ENCODE results near the gene NKD1.

Gene NKD1

DNA sequence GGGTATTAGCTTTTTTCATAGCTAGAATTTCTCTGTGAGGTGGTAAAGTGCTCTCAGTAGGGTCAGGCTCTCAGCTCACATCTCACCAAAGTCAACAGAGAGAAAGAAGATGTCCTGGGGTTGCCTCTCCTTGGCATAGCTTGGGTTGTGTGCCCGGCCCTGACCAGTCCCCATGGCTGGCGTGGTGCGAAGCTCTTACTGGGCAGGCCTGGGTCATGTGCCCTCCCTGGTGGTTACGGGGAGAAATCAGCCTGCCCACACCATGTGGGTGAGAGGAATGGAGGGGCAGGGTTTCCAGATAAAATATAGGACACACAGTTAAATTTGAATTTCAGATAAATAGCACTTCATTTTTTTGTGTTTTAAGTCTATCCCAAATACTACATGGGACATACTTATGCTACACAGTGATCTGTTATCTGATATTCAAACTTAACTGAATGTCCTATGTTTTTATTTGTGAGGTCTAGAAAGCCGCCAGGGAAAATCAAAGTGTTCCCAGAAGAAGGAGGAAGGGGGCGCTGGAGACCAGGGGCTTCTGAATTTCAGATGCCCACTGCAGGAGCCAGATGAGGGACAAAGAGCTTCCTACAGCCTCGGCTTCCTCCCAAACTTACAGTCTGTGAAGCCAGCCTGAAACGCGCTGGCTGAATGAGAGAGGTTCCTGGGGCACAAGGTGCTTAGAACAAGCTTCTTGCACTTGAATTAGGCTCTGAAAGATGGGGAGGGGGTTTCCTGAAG lies 45.4 kb downstream of the NKD1 start:
- no peaks in the 10 kb centered on the region for H3K36me3 ChIP-seq (ENCODE audit: control insufficient read depth, insufficient read depth, low read length)

DNA sequence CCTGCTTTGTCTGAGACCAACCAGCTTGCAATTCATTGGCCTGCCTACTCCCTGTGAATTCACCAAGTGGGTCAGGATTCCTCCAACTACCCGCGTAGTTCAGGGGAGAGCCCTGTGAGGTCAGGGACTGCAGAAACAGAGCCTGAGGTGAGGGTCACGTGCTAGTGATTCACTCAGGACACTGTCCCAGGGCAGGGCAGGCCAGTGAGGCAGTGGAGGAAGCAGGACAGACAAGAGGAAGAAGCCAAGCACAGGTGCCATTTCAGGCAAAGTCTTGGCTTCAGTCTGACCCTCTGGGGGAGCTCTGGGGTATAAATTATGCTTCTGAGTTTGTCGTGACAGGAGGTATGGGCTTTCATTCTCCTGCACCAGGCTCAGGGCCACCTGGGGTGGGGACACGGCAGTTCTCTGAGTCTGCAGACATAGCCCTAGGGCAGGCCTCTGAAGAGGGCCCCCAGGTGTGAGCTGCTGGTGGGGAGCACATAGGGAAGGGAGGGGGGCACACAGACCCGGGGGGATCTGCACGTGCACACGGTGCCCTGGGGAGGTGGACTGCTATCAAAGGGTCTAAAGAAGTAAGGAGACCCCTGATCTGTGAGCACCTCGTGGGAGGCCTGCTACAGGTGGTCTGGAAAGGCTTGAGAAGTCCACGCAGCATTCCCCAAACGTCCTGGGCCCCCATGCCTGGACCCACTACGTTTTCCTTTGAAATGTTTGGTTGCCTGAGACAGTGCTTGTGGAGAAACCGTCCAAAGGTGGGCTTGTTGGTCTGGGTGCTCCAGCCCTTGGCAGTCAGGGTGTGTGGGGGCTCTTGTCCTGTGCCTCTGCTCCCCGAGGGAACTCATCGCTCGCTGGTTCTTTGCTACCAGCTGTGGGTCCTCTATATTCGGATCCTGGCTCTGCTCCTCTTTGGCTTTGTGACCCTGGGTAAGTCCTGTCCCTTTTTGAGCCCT lies 46.4 kb downstream of the NKD1 start:
- no peaks in the 10 kb centered on the region for H3K27me3 ChIP-seq (ENCODE audit: control insufficient read depth, insufficient read depth, low read length)
- H3K36me3 ChIP-seq (ENCODE audit: control insufficient read depth, insufficient read depth, low read length): no peaks in the 10 kb centered on the region
- no peak overlapping the region for H3K4me3 ChIP-seq (ENCODE audit: low read depth, low read length)
- no peaks in the 10 kb centered on the region for H3K9me3 ChIP-seq (ENCODE audit: control insufficient read depth, insufficient read depth, low read length)
- H3K4me1 ChIP-seq (ENCODE audit: control insufficient read depth, insufficient read depth, low read length): no peaks in the 10 kb centered on the region
- H3K9ac ChIP-seq (ENCODE audit: low read depth, low read length): no peak overlapping the region

More for the DNA sequence above, 45.4 kb downstream of the NKD1 start:
- no peaks in the 10 kb centered on the region for H3K4me1 ChIP-seq (ENCODE audit: control insufficient read depth, insufficient read depth, low read length)
- H3K9ac ChIP-seq (ENCODE audit: low read depth, low read length): no peak overlapping the region
- no peak overlapping the region for H3K4me3 ChIP-seq (ENCODE audit: low read depth, low read length)
- H3K9me3 ChIP-seq (ENCODE audit: control insufficient read depth, insufficient read depth, low read length): no peaks in the 10 kb centered on the region
- H3K27me3 ChIP-seq (ENCODE audit: control insufficient read depth, insufficient read depth, low read length): no peaks in the 10 kb centered on the region

GRCh38 chr16:50595859-50596258 lies 47.7 kb downstream of the NKD1 start:
- Histone ChIP-seq H3K9me3 (ENCODE audit: control insufficient read depth, insufficient read depth, low read length) (no peaks in the 10 kb centered on the region), H3K36me3 (ENCODE audit: control insufficient read depth, insufficient read depth, low read length) (no peaks in the 10 kb centered on the region), H3K27me3 (ENCODE audit: control insufficient read depth, insufficient read depth, low read length) (no peaks in the 10 kb centered on the region), H3K4me1 (ENCODE audit: control insufficient read depth, insufficient read depth, low read length) (no peaks in the 10 kb centered on the region), H3K4me3 (ENCODE audit: low read depth, low read length) (no peak overlapping the region), H3K9ac (ENCODE audit: low read depth, low read length) (no peak overlapping the region)

GRCh38 chr16:50596762-50597450 lies 48.7 kb downstream of the NKD1 start:
- no peaks in the 10 kb centered on the region for H3K4me1 ChIP-seq (ENCODE audit: control insufficient read depth, insufficient read depth, low read length)
- no peaks in the 10 kb centered on the region for H3K27me3 ChIP-seq (ENCODE audit: control insufficient read depth, insufficient read depth, low read length)
- no peaks in the 10 kb centered on the region for H3K36me3 ChIP-seq (ENCODE audit: control insufficient read depth, insufficient read depth, low read length)
- H3K4me3 ChIP-seq (ENCODE audit: low read depth, low read length): no peak overlapping the region
- H3K9me3 ChIP-seq (ENCODE audit: control insufficient read depth, insufficient read depth, low read length): no peaks in the 10 kb centered on the region
- no peak overlapping the region for H3K9ac ChIP-seq (ENCODE audit: low read depth, low read length)

DNA sequence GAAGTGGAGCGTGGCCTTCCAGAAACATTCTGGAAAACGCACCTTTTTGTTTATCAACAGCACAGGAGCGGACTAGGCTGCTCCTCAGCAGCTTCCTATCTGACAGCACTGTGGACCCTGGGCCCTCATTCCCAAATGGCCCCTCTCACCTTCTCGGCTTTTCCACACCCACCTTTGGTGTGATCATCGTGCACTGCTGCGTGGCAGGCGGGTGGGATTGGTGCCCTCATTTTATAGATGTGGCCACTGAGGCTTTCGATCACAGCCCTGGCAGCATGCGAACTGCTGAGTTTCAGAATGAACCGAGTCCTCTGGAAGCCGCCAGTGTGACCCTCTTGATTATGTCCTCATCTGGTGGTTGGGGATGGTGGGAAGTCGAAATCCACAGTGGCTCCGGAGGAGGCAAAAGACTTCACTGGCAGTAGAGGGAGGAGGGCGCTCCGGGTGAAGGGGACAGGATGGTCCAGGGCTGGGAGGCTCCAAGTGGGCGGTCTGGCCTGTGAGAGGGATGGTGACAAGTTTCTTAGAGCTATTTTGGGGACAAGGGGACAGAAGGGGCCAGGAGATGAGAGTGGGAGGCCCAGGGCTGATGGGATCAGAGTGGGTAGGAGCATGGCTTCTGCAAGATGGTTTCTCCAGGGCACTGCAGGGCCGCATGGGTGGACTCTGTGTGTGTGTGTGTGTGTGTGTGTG lies 49.5 kb downstream of the NKD1 start:
- Histone ChIP-seq H3K9ac (ENCODE audit: low read depth, low read length) (no peak overlapping the region), H3K4me1 (ENCODE audit: control insufficient read depth, insufficient read depth, low read length) (no peaks in the 10 kb centered on the region), H3K27me3 (ENCODE audit: control insufficient read depth, insufficient read depth, low read length) (no peaks in the 10 kb centered on the region), H3K4me3 (ENCODE audit: low read depth, low read length) (no peak overlapping the region), H3K36me3 (ENCODE audit: control insufficient read depth, insufficient read depth, low read length) (no peaks in the 10 kb centered on the region), H3K9me3 (ENCODE audit: control insufficient read depth, insufficient read depth, low read length) (no peaks in the 10 kb centered on the region)

DNA sequence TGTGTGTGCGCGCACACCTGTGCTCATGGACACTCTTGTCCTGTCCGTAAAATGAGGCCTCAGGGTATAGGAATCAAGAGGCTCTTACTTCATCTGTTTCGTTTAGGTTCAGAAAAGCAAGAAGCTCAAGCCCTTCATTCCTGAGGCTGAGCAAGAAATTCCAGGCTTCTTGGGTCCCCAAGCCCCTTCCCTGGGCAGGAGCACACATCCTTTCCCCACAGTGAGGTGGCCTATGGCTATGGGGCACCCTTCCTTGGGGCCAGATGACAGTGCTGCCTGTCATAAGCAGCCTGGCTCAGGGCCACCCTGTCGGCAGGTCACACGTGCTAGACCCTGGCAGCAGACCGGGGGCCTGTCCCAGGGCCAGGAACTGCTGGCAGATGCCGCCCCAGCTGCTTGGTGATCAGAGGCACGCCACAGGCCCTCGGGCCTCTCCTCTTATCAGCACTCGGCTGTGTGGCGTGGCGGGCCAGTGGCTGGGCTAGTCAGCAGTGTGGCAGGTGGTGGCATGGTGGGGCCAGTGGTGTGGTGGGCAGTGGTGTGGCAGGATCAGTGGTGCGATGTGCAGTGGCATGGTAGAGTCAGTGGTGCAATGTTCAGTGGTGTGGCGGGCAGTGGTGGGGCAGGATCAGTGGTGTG lies 50.2 kb downstream of the NKD1 start:
- Histone ChIP-seq H3K4me3 (ENCODE audit: low read depth, low read length) (no peak overlapping the region), H3K9ac (ENCODE audit: low read depth, low read length) (no peak overlapping the region), H3K4me1 (ENCODE audit: control insufficient read depth, insufficient read depth, low read length) (no peaks in the 10 kb centered on the region), H3K27me3 (ENCODE audit: control insufficient read depth, insufficient read depth, low read length) (no peaks in the 10 kb centered on the region), H3K36me3 (ENCODE audit: control insufficient read depth, insufficient read depth, low read length) (no peaks in the 10 kb centered on the region), H3K9me3 (ENCODE audit: control insufficient read depth, insufficient read depth, low read length) (no peaks in the 10 kb centered on the region)

DNA sequence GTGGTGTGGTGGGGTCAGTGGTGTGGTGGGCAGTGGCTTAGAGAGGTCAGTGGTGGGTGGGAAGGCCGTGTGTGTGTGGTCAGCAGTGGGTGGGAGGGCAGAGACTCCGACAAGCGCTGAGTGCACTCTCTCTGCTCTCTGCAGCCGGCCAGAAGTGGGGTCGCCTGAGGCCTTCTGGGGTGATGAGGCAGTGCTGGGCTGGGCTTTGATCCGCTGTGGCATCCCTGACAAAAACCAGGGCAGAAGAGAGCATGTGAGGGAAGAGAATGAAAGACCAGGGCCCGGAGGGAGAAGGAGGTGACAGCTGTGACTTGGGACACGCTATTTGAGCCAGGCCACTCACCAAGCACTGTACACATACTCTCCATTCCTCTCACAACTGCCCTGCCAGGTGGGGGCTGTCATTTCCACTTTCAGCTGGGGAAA lies 50.8 kb downstream of the NKD1 start:
- H3K4me1 ChIP-seq (ENCODE audit: control insufficient read depth, insufficient read depth, low read length): no peaks in the 10 kb centered on the region
- no peak overlapping the region for H3K4me3 ChIP-seq (ENCODE audit: low read depth, low read length)
- H3K36me3 ChIP-seq (ENCODE audit: control insufficient read depth, insufficient read depth, low read length): no peaks in the 10 kb centered on the region
- H3K9me3 ChIP-seq (ENCODE audit: control insufficient read depth, insufficient read depth, low read length): no peaks in the 10 kb centered on the region
- H3K9ac ChIP-seq (ENCODE audit: low read depth, low read length): no peak overlapping the region
- no peaks in the 10 kb centered on the region for H3K27me3 ChIP-seq (ENCODE audit: control insufficient read depth, insufficient read depth, low read length)

DNA sequence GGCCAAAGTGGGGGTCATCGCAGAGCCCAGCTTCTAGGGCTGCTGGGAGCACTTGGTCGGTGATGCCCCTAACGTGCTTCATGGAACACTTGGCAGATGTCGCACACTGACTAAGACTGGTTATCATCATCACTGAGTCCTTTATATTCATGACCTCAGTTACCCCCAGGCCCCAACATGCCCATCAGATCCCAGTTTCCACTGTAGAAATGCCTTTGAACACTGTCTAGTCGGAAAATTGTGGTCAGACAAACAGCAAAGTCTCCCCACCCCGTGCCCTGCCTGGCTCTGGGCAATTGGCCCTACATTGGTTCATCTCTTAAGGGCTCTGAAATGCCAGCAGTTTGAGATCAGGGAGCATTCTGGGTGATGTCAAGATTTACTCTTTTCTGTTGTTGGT lies 51.3 kb downstream of the NKD1 start:
- H3K36me3 ChIP-seq (ENCODE audit: control insufficient read depth, insufficient read depth, low read length): no peaks in the 10 kb centered on the region
- H3K4me3 ChIP-seq (ENCODE audit: low read depth, low read length): no peak overlapping the region
- H3K9me3 ChIP-seq (ENCODE audit: control insufficient read depth, insufficient read depth, low read length): no peaks in the 10 kb centered on the region
- no peaks in the 10 kb centered on the region for H3K4me1 ChIP-seq (ENCODE audit: control insufficient read depth, insufficient read depth, low read length)
- H3K27me3 ChIP-seq (ENCODE audit: control insufficient read depth, insufficient read depth, low read length): no peaks in the 10 kb centered on the region
- no peak overlapping the region for H3K9ac ChIP-seq (ENCODE audit: low read depth, low read length)

- Histone ChIP-seq H3K4me3 (ENCODE audit: low read depth, low read length) (no peak overlapping the region), H3K4me1 (ENCODE audit: control insufficient read depth, insufficient read depth, low read length) (no peaks in the 10 kb centered on the region), H3K36me3 (ENCODE audit: control insufficient read depth, insufficient read depth, low read length) (no peaks in the 10 kb centered on the region), H3K9ac (ENCODE audit: low read depth, low read length) (no peak overlapping the region), H3K27me3 (ENCODE audit: control insufficient read depth, insufficient read depth, low read length) (no peaks in the 10 kb centered on the region), H3K9me3 (ENCODE audit: control insufficient read depth, insufficient read depth, low read length) (no peaks in the 10 kb centered on the region)
Measured at GRCh38 chr16:50600582-50601283, 52.5 kb downstream of the NKD1 start.

DNA sequence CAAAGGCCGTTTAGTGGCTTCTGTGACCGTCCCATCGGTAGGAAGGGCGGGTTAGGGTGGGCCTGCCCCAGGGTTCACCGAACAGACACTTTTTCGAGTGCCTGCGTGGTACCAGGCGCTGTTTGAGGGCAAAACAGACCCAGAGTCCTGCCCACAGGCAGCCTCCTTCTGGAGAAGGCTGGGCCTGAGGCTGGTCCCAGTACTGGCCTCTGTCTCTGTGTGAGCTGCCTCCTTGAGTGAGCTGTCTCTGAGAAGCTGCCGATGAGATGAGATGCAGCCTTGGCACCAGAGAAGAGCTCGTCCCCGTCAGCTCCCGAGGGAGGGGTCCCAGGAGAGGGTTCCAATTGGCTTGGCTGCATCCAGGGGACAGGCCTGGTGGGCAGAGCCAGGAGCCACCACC lies 53.1 kb downstream of the NKD1 start:
- no peak overlapping the region for H3K4me3 ChIP-seq (ENCODE audit: low read depth, low read length)
- H3K4me1 ChIP-seq (ENCODE audit: control insufficient read depth, insufficient read depth, low read length): no peaks in the 10 kb centered on the region
- H3K27me3 ChIP-seq (ENCODE audit: control insufficient read depth, insufficient read depth, low read length): no peaks in the 10 kb centered on the region
- no peaks in the 10 kb centered on the region for H3K36me3 ChIP-seq (ENCODE audit: control insufficient read depth, insufficient read depth, low read length)
- no peak overlapping the region for H3K9ac ChIP-seq (ENCODE audit: low read depth, low read length)
- no peaks in the 10 kb centered on the region for H3K9me3 ChIP-seq (ENCODE audit: control insufficient read depth, insufficient read depth, low read length)
